Stimulated activated CD8-positive, alpha-beta memory T cell treated with anti-CD3 and anti-CD28 coated beads, Interleukin-12 subunit alpha, Interleukin-12 subunit beta, amount 100 ng/mL, for 4 hours (primary cell): ENCODE measurements around the gene COLEC12.

Experiments
- DNase-seq: peaks from one replicate; pipeline ENCODE4 v3.0.0-alpha.2; 2020; ENCODE audit warnings: low read depth

COLEC12 gene

GRCh38 chr18:275486-275885 lies 225.0 kb downstream of the COLEC12 start:
- DNase-seq = no peak

- DNase-seq = no peak
Observed at GRCh38 chr18:274313-274712, 226.2 kb downstream of the COLEC12 start.

- no peak for DNase-seq
Observed at GRCh38 chr18:273525-273924, 227.0 kb downstream of the COLEC12 start.

DNA sequence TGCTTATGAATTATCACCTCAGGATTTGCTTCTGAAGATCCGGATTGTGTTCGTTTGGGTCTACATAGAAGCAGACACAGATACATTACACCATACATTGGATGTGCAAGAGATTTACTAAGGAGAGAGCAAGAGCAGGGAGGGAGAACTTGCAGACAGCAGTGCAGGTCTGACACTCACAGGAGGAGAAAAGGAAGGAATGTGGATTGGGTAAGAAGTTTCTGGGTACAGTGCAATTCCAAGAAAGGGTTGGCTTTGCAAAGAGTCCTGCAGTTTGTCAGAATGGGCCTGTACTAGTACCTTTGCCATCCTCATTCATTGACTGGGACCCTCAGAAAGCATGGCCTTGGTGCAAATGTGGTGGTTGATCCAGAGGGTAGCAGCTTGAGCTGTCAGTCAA lies 227.9 kb downstream of the COLEC12 start:
- no peak for DNase-seq

DNA sequence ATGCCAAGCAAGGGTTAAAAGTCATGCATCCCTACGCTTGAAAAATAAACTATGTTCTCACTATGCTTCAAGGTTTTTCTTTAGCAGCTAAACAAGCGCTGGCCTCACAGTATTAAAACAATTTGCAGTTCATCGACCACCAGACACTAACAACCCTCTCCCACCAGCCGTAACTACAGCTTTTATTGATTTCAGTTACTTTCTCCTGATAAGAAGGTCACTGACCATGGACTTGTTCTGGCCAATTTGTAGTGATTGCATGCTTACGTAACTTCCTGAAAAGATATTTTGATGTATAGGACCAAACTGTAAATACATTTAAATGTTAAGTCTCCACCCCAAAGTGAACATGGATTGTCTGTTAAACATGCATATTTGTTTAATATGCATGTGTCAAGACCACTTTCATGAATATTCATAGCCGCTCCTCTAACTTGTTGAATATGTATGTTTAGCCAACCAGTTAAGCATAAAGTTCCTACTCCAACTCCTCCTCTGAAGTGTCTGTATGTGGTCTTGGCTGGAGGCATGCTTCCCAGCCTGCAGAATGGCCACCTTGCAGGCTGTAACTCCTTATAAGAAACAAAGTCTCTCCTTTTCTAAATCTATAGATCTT lies 230.9 kb downstream of the COLEC12 start:
- no peak for DNase-seq

GRCh38 chr18:267688-268552 lies 232.6 kb downstream of the COLEC12 start, which contains the start of gene THOC1:
TSS of gene THOC1 (minus strand) at chr18:268047. CDS start at chr18:268019, 28 bp downstream.
- peak; percentile 95 for DNase-seq

DNA sequence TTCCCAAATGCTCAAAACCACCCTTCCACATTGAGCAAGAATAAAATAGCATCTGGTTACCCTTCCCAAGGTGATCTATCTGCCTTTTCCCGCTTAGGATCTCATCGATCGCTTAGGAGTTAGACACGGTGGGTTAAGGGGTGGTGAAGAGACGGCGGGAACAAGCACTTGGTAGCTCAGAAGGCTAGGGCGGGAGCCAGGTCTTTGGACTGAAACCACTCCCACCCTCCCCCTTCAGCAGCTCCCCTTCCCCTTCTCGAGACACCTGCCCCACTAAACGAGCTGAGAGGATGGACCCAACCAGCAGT lies 233.2 kb downstream of the COLEC12 start:
- DNase-seq = no peak
